HepG2 (cell line): ENCODE measurements around the gene MESD. TPM values are rescaled to one million over a fixed set of nuclear protein-coding genes. Genes with fewer than 3 reads are reported as not detected.

Experiments used
- BORCS8-MEF2B ChIP-seq: sonication (generic); formaldehyde crosslinking; IDR thresholded peaks from 2 replicates; pipeline ENCODE4 v1.8.0; 2022; ENCODE audit warnings: mild to moderate bottlenecking, missing genetic modification reagents
- GTF2F1 ChIP-seq: fragments of 150-350 bp; IDR thresholded peaks from 2 replicates; pipeline ENCODE4 v1.6.1; 2014; ENCODE audit warnings: low read length
- HIC2 ChIP-seq: sonication (generic); formaldehyde crosslinking; IDR thresholded peaks from 2 replicates; pipeline ENCODE4 v1.9.0; 2022; ENCODE audit warnings: low read depth, missing genetic modification reagents
- JDP2 ChIP-seq: sonication (generic); formaldehyde crosslinking; IDR thresholded peaks from 2 replicates; pipeline ENCODE4 v1.8.1; 2022; ENCODE audit warnings: missing genetic modification reagents, borderline replicate concordance
- MED8 ChIP-seq: sonication (generic); formaldehyde crosslinking; IDR thresholded peaks from 2 replicates; pipeline ENCODE4 v1.8.1; 2023; ENCODE audit warnings: mild to moderate bottlenecking, missing genetic modification reagents; ENCODE audit not compliant: insufficient replicate concordance
- PREB ChIP-seq: sonication (generic); formaldehyde crosslinking; IDR thresholded peaks from 2 replicates; pipeline ENCODE4 v1.4.0; 2020; ENCODE audit warnings: missing genetic modification reagents
- RERE ChIP-seq: IDR thresholded peaks from 2 replicates; pipeline ENCODE4 v1.6.1; 2016; ENCODE audit warnings: low read depth, missing genetic modification reagents, missing compliant biosample characterization
- THAP7 ChIP-seq: sonication (generic); formaldehyde crosslinking; IDR thresholded peaks from 2 replicates; pipeline ENCODE4 v1.8.1; 2023; ENCODE audit warnings: mild to moderate bottlenecking, missing genetic modification reagents
- ZNF143 ChIP-seq: sonication (generic); formaldehyde crosslinking; IDR thresholded peaks from 2 replicates; pipeline ENCODE4 v1.4.0; 2020; ENCODE audit warnings: missing genetic modification reagents
- ZNF367 ChIP-seq: sonication (generic); formaldehyde crosslinking; IDR thresholded peaks from 2 replicates; pipeline ENCODE4 v1.4.0; 2020; ENCODE audit warnings: missing genetic modification reagents, borderline replicate concordance
- ZNF431 ChIP-seq: sonication (generic); formaldehyde crosslinking; IDR thresholded peaks from 2 replicates; pipeline ENCODE4 v1.9.0; 2022; ENCODE audit warnings: missing genetic modification reagents, low read depth, mild to moderate bottlenecking, borderline replicate concordance
- ZNF552 ChIP-seq: sonication (generic); formaldehyde crosslinking; IDR thresholded peaks from 2 replicates; pipeline ENCODE4 v1.9.0; 2022; ENCODE audit warnings: missing genetic modification reagents, mild to moderate bottlenecking, borderline replicate concordance
- ZNF558 ChIP-seq: sonication (generic); formaldehyde crosslinking; IDR thresholded peaks from 2 replicates; pipeline ENCODE4 v1.9.0; 2022; ENCODE audit warnings: mild to moderate bottlenecking, missing genetic modification reagents, borderline replicate concordance
- ZNF564 ChIP-seq: sonication (generic); formaldehyde crosslinking; IDR thresholded peaks from 2 replicates; pipeline ENCODE4 v1.8.1; 2023; ENCODE audit warnings: mild to moderate bottlenecking, missing genetic modification reagents
- ZNF672 ChIP-seq: sonication (generic); formaldehyde crosslinking; IDR thresholded peaks from 2 replicates; pipeline ENCODE4 v1.8.1; 2022; ENCODE audit warnings: missing genetic modification reagents
- ZNF687 ChIP-seq: sonication (generic); formaldehyde crosslinking; IDR thresholded peaks from 2 replicates; pipeline ENCODE4 v1.5.1; 2020; ENCODE audit warnings: mild to moderate bottlenecking, missing genetic modification reagents, moderate library complexity
- polyA plus RNA-seq, 8 experiments: library from polyadenylated mRNA; depleted of rRNA in 3 of 8; stranded (reverse) in 7 of 8; unstranded in 1 of 8; fragments of >200 nt; fragmentation: Illumina TruSeq in 4 of 8; extraction: Trizol in 4 of 8; gene quantifications; 2 replicates each; pipeline versions ENCODE4 v1.2.1 to v1.2.3, GENCODE V29; 2011 to 2016; ENCODE audit warnings: low read depth in 4 of 8, missing spikeins in 1 of 8, mixed read lengths in 1 of 8; ENCODE audit not compliant: insufficient read depth in 1 of 8
- total RNA-seq, 5 experiments: library from RNA; depleted of rRNA; stranded (reverse); fragments of >200 nt; fragmentation: Illumina TruSeq; extraction: Trizol; gene quantifications; 2 replicates each; pipeline ENCODE4 v1.2.3, GENCODE V29; 2016; ENCODE audit warnings: low read depth in 1 of 5

The MESD gene
- total and polyA plus RNA-seq, 2 of the 13 experiments (the other 11 are each of a cell fraction or from before 2014, with no cell fraction given) = 18.0 to 46.2 TPM

GRCh38 chr15:81000624-81001151 lies 11.1 kb upstream of the MESD start, which contains the start of gene TLNRD1 (continued):
- TF ChIP-seq RERE (CRISPR knock-in tag) = 0 out of 2 replicates have a peak, but pooled peaks have one; percentile 21
- no peak for TF ChIP-seq JDP2 (CRISPR knock-in tag)
- TF ChIP-seq PREB = no peak
- TF ChIP-seq ZNF564 (CRISPR knock-in tag) = peak; percentile 31; the same call in 1 of the 2 replicates
- TF ChIP-seq MED8 (CRISPR knock-in tag) = peak; percentile 58
- no peak for TF ChIP-seq ZNF552 (CRISPR knock-in tag)
- TF ChIP-seq BORCS8-MEF2B (CRISPR knock-in tag) = peak; percentile 59; the same call in 1 of the 2 replicates
- TF ChIP-seq ZNF367 (CRISPR knock-in tag) = no peak
- TF ChIP-seq ZNF431 (CRISPR knock-in tag) = no peak
- TF ChIP-seq ZNF672 (CRISPR knock-in tag) = peak; percentile 54; the same call in 1 of the 2 replicates
- no peak for TF ChIP-seq ZNF558 (CRISPR knock-in tag)
- no peak for TF ChIP-seq THAP7 (CRISPR knock-in tag)
- TF ChIP-seq ZNF143 (CRISPR knock-in tag) = no peak
- no peak for TF ChIP-seq HIC2 (CRISPR knock-in tag)
- no peak for TF ChIP-seq GTF2F1
- peak; percentile 86 for TF ChIP-seq ZNF687 (CRISPR knock-in tag)
